GM12892 (cell line): ENCODE results near the gene ATXN10.

ENCODE experiments used
- DNase-seq: peaks from one replicate; pipeline ENCODE4 v3.0.0; 2011; ENCODE audit not compliant: insufficient read length
- FAIRE-seq: peaks from 2 replicates; lab custom pipeline; 2011; peaks lifted over from hg19 to GRCh38; lab: Jason Lieb, UNC
- POLR2A ChIP-seq: IDR thresholded peaks from 2 replicates; pipeline ENCODE4 v1.6.1; 2011; ENCODE audit warnings: low read depth, low read length, control low read depth
- POLR2AphosphoS5 ChIP-seq: IDR thresholded peaks from 2 replicates; pipeline ENCODE4 v1.6.1; 2011; ENCODE audit warnings: low read depth, low read length, control low read depth
- TAF1 ChIP-seq: IDR thresholded peaks from 2 replicates; pipeline ENCODE4 v1.6.1; 2011; ENCODE audit warnings: low read depth, mild to moderate bottlenecking, control low read depth, low read length, borderline replicate concordance

ATXN10 gene

GRCh38 chr22:45864959-45865476 is 193.4 kb downstream of the ATXN10 start:
- TF ChIP-seq POLR2A: no peak
- no peak for TF ChIP-seq TAF1
- TF ChIP-seq POLR2AphosphoS5: no peak
- DNase-seq (no peak), FAIRE-seq (no peak)

- TF ChIP-seq POLR2A (no peak), POLR2AphosphoS5 (no peak), TAF1 (no peak)
- DNase-seq: no peak
- FAIRE-seq: no peak
Observed at GRCh38 chr22:45865561-45866125, 194.0 kb downstream of the ATXN10 start.

- FAIRE-seq: no peak
- TF ChIP-seq POLR2A: no peak
- no peak for TF ChIP-seq POLR2AphosphoS5
- no peak for TF ChIP-seq TAF1
- DNase-seq: no peak
Observed at GRCh38 chr22:45866126-45866645, 194.6 kb downstream of the ATXN10 start.

GRCh38 chr22:45866646-45867117 is 195.0 kb downstream of the ATXN10 start:
- DNase-seq (no peak), FAIRE-seq (no peak)
- TF ChIP-seq POLR2A (no peak), TAF1 (no peak), POLR2AphosphoS5 (no peak)

GRCh38 chr22:45867118-45867905 is 195.7 kb downstream of the ATXN10 start:
- no peak for FAIRE-seq
- TF ChIP-seq POLR2AphosphoS5: no peak
- TF ChIP-seq POLR2A: no peak
- no peak for TF ChIP-seq TAF1
- no peak for DNase-seq

GRCh38 chr22:45867906-45868555 is 196.4 kb downstream of the ATXN10 start:
- DNase-seq: no peak
- TF ChIP-seq POLR2A: no peak
- no peak for TF ChIP-seq POLR2AphosphoS5
- no peak for TF ChIP-seq TAF1
- no peak for FAIRE-seq

- DNase-seq (no peak), FAIRE-seq (no peak)
- TF ChIP-seq TAF1 (no peak), POLR2AphosphoS5 (no peak), POLR2A (no peak)
Observed at GRCh38 chr22:45868571-45869339, 197.1 kb downstream of the ATXN10 start.

- no peak for DNase-seq
- no peak for TF ChIP-seq TAF1
- no peak for TF ChIP-seq POLR2A
- TF ChIP-seq POLR2AphosphoS5: no peak
- no peak for FAIRE-seq
Observed at GRCh38 chr22:45869340-45869847, 197.8 kb downstream of the ATXN10 start.

GRCh38 chr22:45870011-45870410 is 198.4 kb downstream of the ATXN10 start:
- DNase-seq (no peak), FAIRE-seq (no peak)
- TF ChIP-seq POLR2A (no peak), POLR2AphosphoS5 (no peak), TAF1 (no peak)

GRCh38 chr22:45871721-45872120 is 200.1 kb downstream of the ATXN10 start:
- TF ChIP-seq TAF1 (no peak), POLR2AphosphoS5 (no peak), POLR2A (no peak)
- DNase-seq: no peak
- FAIRE-seq: no peak
